ENCODE results near the gene EXOSC2.
"Not testable (repeated sequence)": the region's sequence is repeated elsewhere in the genome, so short reads cannot be mapped to it uniquely, and the experiment has no call there.

EXOSC2 gene

DNA sequence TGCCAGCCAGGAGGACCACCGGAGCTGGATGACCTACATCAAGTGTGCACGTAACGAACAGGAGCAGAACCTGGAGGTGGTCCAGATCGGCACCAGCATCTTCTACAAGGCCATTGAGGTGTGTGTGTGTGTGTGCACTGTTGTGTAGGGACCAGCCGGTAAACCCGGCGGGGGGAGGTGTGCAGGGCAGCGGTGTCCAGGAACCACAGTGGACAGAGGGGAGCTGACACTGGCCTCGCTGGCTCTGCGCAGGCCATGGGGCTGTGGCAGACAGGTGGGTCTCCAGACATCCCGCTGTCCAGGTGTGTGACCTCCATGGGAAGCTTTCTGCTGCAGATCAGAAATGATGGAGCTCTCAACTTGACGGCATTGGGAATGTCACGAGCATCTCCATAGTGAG lies 25.4 kb upstream of the EXOSC2 start:
- DNase-seq (ENCODE audit: low read depth): no peak

DNA sequence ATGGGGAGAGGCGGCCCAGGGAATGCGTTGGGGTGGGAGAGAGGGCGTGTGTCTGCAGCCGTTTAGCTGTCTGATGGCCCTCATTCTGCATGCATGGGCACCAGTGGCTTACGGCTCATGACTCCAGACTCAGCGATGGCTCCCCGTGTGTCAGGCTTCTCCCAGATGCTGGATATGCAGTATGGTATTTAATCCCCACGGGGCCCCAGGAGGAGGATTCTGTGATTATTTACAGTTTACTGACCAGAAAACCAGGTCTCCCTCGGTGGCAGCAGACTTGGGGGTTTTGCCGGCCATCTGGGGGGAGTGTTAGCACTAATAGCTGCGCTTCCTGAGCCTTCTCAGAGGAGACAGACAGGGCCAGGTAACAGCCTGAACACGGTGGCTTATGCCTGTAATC lies 24.9 kb upstream of the EXOSC2 start:
- DNase-seq (ENCODE audit: low read depth): no peak

DNA sequence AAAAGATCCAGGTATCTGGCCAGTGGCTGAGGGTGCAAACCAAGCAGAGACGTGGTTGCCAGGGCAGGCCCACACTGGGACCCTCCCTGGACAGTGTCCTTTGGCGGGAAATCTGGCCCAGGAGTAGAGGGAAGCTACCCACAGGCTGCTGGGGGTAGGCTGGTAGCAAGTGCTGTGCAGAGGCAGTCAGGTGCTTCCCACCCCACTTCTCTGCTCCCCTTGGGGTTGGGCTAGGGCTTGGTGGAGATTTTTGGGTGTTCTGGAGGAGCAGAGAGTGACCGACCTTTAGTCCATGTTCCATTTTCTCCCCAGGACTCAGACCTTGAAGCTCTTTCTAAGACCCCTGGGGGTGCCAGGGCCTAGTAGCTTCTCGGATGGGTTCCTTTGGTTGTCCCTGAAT lies 23.6 kb upstream of the EXOSC2 start:
- no peak for DNase-seq (ENCODE audit: low read depth)

DNA sequence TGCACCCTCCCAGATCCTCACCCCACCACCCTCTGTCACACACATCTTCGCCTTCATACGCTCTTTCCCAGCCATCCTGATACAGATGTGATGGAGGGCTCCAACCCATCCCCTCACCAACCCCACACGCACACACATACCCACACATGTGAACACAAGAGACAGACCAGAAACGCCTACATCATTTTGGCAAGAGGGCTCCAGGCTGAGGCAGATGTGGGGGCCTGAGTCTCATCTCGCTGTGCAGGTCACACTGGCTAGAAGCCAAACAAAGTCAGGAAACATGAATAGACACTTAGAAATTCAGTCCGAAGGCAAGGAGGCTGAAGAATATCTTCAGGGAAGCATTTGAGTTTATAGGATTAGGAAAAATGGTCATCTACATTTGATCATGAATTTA lies 22.9 kb upstream of the EXOSC2 start:
- no peak for DNase-seq (ENCODE audit: low read depth)

DNA sequence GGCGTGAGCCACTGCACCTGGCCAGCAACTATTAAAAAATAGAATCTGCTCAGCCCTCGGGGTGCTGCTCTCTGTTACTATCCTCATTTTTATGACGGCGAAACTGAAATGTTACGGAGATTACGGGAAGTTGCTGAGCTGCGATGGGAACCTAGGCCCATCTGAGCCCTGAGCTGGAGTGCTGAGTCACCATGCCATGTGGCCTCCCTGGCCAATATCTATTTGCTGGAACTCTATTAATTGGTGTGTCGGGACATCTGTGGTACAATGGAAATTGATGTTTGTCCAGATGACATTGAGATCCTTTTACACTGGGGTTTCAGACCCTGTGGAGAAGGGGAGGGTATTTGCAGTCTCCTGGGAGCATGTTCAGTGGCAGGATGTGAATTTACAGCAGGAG lies 21.1 kb upstream of the EXOSC2 start:
- DNase-seq (ENCODE audit: low read depth): no peak

DNA sequence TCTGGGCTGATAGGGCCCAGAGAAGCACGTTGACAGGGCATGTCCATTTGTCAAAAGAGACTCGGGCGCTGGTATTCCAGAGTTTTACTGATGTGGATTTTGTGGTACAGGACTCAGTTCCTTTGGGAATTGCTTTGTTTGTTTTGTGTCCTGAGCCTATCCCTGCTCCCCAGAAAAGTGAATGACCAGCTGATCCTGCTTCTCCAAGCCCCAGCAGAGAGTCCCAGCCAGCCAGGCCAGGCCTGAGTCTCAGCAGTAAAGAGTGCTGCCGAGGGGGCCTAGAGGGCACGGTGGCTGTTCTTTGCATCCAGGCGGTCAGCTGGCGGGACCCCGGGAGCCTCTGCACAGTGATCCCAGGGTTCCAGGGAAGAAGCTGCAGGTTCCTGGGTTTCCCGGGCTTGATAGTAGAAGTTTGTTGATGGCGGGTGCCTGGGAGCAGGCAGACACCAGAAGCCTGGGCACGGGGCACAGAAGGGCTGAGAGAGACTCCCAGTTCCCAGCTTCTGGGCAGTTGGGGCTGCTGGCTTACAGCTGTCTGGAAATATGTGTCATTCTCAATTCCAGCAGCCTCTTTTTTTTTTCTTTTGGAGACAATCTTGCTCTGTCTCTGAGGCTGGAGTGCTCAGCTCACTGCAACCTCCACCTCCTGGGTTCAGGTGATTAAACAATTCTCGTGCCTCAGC lies 20.5 kb upstream of the EXOSC2 start:
- no peak for DNase-seq (ENCODE audit: low read depth)

DNA sequence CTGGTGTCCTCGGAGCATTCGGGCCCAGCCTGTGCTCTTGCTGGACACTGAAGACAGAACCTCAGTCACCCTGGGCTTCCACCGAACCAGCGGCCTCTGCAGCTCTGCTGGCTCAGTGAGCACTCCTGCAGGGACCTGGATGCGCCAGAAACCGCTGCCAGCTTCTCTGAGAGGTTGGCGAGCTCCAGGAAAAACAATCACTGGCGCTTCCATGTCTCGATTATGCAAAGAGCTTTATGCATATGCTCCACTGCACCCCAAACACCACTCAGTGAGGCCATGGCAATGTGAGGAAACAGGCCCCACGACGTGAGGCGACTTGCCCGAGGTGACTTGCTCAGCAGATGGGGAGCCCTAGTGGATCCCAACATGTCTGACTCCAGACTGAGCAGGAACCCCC lies 18.2 kb upstream of the EXOSC2 start:
- no peak for DNase-seq (ENCODE audit: low read depth)

DNA sequence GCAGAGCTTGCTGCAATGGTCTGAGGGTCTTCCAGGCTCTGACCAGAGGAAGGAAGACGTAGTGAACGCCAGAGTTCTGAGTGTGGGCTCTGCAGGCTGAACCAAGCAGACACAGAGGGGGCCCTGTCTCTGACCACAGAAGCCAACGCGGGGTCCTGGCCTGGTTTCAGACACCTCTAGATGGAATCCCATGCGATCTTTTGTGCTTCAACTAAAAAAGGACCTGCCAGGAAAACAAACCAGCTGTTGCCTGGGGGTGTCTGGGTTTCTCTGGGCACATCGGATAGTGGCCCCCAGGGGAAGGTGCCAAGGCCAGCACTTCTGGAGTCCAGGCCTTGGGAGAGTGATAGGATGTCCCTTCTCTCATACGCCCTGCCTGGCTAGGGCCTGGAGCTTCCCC lies 16.3 kb upstream of the EXOSC2 start:
- no peak for DNase-seq (ENCODE audit: low read depth)

DNA sequence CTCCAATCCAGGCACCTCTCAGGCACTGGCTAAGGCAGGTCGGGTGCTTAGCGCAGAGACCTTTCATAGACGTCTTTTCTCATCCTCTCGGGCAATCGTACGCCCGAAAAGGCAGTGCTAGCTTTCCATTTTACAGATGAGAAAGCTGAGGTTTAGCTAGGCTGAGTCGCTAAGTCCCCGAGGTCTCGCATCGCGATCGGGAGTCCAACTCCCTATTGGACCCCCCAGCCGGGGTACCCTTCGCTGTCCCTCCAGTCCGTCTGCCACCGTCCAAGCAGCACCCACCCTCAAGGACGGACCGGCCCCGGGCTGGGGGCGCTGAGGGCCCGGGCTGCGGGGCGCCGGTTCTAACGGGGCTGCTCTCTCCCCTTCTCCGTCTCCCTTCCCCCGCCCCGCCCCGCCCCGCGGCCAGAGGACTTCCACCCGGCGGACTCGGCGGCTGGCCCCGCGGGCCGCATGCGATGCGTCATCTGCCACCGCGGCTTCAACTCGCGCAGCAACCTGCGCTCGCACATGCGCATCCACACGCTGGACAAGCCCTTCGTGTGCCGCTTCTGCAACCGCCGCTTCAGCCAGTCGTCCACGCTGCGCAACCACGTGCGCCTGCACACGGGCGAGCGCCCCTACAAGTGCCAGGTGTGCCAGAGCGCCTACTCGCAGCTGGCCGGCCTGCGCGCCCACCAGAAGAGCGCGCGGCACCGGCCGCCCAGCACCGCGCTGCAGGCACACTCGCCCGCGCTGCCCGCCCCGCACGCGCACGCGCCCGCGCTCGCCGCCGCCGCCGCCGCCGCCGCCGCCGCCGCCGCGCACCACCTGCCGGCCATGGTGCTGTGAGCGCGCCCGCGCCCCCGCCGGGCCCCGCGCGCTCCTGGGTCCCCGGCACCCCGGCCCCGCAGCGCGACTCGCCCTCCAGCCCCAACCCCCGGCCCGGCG lies 12.5 kb upstream of the EXOSC2 start:
- DNase-seq (ENCODE audit: low read depth): no peak

DNA sequence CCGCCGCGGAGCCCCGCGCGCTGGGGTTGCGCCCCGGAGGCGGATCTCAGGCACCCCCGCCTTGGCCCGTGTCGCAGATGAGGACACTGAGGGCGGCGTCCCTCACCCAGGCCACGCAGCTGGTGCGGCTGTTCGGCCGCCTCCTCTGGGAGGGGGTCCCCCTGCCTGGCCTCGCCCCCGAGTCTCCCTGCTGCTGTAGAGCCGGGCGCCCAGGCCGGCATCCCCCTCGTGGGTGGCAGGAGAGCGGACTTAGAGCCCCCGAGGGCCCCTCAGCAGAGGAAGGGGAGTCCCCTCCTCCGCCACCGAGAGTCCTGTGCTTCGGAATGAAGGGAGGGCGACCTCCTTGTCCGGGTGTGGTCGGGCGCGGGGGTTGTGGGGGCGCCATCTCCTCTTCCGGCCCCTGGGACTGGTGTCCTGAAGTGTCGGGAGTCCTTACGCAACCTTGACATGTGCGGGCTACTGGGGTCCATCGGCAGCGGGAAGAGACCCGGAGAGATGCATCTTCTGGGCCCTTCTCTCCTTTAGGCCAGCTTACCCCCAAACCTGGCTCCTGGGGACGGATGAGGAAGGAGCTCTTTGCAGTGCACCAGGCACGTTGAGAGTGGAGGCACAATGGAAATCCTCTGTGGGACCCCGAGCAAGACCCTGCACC lies 11.7 kb upstream of the EXOSC2 start:
- no peak for DNase-seq (ENCODE audit: low read depth)

DNA sequence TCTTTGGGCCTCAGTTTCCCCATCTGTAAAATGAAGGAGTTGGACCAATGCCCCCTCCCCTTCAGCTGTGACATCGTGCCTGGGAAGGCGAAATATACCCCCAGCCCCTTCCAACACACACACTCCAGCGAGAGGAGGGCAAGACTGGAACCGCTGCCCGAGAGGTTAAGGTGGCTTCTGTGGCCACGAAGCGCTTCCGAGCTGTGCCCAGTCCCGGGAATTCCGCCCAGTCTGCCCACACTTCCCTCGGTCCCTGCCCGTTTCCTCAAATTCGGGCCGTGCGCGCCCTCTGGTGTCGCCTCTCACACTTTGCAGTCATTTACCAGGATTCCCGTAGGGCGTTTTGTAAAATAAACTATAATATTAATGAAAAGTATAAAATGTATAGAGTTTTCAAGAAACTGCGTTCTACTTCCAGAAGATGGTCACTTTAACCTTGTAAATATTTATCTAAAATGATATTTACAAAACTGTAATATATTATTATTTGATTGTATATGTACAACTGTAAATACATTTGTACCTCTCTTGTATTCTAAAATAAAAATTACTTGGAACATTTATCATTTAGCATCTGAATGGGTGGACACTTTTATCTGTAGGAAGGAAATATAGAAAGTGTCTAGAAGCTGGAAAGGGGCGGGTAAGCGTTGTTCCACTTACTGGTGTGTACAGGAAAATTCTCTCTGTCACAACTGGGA lies 11.0 kb upstream of the EXOSC2 start:
- DNase-seq (ENCODE audit: low read depth): no peak

DNA sequence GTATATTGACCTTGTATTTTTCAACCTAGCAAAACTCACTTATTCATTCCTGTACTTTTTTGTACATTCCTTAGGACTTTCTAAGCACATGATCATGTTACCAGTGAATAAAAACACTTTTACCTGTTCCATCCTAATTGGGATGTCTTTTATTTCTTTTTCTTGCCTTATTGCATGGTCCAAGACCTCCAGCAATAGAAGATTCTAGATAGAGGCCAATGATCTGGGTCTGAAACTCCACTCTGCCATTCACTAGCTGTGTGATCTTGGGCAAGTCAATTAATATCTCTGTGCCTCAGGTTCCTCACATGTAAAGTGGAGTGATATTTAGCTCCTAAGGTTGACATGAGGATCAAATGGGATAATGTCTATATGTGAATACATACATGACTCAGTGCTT lies 8.5 kb upstream of the EXOSC2 start:
- no peak for DNase-seq (ENCODE audit: low read depth)

DNA sequence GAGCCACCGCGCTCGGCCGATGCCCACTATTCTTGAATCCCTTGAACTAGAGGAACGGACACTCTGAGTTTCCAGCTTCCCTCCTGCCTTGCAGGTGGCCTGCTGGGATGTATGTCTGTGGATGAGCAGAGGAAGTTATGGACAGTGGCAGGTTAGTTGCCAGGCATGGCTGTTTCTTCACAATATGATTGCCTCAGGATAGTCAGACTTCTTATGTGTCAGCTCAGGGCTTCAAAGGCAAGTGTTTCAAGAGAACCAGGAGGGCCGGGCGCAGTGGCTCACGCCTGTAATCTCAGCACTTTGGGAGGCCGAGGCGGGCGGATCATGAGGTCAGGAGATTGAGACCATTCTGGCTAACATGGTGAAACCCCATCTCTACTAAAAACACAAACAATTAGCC lies 7.6 kb upstream of the EXOSC2 start:
- not testable (repeated sequence) for DNase-seq (ENCODE audit: low read depth)

DNA sequence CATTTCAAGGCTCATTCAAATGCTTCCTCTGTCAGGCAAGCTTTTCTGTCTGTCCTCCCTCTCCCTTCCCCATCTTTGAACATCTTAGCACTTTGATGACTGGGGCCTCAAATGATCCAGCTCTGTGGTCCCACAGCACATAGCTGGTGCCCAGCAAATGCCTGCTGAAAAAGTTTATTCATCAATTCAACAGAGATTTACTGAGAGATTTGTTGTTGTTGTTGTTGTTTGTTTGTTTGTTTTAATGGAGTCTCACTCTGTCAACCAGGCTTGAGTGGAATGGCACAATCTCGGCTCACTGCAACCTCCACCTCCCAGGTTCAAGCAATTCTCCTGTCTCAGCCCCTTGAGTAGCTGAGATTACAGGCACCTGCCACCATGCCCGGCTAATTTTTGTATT lies 6.0 kb upstream of the EXOSC2 start:
- no peak for DNase-seq (ENCODE audit: low read depth)

DNA sequence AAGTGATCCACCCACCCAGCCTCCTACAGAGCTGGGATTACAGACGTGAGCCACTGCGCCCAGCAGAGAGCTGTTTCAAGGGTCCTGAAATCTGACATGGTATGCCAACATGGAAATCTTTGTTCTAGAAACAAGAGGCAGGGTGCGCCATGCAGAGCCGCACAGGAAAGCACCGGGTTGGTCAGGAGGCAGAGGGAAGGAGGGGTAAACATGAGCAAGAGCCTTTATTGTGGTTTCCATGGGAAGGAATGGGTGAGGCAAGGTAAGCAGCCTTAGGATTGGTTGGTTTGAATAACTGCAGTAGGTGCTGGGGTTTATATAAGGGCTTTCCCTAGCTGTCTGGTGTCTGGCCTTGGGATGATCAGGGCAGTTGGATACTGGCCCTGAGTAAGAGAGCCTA lies 5.5 kb upstream of the EXOSC2 start:
- no peak for DNase-seq (ENCODE audit: low read depth)

DNA sequence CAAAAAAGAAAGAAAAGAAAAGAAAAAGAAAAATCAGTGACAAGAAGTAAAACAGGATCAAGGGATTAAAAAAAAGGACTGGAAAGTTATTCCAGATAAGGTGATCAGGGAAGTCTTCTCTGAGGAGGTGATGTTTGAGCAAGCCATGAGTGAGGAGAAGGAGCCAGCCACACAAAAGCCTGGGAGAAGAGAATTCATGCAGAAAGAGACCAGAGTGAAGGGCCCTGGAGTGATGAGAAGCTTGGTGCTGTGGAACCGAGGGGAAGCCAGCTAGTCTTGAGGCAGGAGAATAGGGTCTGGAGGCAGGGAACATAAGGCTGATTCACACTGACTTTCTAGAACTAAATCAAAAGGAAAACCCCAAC lies 4.0 kb upstream of the EXOSC2 start:
- no peak for DNase-seq (ENCODE audit: low read depth)

DNA sequence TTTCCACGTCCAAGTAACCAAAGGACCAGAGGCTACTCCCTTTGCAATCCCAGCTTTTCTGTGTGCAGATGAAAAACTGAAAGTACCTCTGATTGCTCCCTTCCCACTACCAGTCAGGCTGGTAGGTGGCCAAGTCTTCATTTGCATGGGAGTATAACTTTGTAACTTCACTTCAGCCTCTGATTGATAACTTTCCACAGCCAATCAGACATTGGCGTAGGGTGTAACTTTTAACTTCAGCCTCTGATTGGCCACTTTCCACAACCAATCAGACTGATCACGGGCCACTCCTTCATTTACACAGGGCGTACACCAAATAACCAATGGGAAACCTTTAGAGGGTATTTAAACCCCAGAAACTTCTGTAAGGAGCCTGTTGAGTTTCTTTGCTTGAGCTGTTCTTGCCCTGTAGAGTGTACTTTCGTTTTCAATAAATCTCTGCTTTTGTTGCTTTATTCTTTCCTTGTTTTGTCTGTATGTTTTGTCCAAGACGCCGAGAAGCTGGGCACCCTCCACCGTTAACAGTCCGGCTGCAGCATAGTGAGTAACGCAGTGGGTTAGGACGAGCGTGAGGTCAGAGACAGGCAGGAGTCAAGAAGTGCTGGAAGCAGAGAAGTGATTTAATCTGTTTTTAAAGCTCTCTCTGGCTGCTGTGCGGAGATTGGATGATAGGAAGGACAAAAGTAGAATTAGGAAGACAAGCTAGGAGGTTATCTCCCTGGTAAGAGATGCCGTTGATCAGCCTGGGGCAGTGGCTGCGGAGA lies 3.5 kb upstream of the EXOSC2 start:
- peak; percentile 77 for DNase-seq (ENCODE audit: low read depth)

DNA sequence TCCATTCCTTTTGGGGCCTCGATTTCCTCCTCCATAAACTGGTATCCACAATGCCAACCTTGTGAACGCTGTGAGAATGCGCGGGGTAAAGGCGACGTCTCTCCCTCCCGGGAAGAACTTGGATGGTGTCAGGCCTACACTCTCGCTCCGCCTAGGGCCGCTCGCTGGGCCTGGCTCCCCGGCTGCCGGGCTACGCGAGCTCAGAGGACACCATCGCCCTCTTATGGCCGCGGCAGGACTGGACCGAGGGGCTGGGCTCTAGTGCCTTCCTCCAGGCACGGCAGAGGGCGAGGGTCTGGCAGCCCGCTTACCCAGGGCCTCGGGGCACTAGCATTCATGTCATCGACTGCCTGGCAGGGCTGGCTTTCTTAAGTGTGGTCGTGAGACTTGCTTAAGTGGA lies 1.3 kb upstream of the EXOSC2 start:
- DNase-seq (ENCODE audit: low read depth): no peak

DNA sequence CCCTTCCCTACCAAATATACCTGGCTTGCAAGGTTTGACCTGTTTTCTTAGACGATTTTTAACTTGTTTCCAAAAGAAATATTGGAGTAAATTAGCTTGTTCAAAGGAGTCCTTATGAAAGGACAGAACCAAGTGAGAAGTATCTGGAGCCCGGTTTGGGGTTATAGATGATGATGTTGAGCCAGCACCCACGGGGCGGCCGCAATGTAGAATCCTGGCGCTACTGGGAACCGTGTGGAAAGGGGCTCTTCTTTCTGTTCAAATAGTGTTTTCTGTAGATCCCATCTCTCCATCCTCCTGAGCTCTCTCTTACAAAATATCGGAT lies 517 bp upstream of the EXOSC2 start:
- DNase-seq (ENCODE audit: low read depth): no peak

DNA sequence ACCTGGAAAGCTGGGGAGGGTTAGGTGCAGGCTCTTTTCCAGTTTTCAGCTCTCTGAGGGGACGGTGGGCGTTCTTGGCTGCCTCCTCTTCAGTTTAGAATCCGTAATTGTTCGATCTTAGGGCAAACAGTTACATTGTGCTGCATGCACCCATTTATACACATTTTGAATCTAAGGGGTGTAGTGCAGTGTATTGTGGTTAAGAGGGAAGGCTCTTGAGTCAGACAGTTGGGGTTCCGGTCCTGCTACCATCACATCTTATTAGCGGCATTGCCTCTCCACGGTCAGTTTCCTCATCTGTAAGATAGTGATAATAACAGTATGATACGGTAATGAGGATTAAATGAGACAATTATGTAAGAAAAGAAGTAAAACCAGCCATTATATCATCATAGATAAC lies 625 bp downstream of the EXOSC2 start:
- no peak for DNase-seq (ENCODE audit: low read depth)

DNA sequence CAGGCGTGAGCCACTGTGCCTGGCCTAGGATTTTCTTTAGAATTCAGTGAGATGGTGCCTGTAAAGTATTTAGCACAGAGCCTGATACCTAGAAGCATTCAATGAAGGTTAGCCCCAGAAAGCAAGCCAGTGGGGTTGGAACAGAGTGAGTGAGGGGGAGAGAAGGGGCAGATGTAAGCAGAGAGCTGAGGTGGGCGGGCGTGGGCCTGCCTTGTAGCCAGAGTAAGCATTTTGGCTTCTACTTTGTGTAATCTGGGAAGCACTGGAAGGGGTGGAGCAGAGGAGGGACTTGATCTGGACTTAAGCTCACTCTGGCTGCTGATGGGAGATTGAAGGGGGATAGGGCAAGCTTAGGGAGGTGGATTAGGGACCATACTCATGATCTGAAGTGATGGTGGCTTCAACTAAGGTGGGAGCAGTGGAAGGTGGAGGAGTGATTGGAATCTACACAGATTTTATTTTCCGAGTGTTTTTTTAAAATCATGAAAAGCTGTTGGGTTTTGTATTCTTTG lies 2.6 kb downstream of the EXOSC2 start:
- DNase-seq (ENCODE audit: low read depth): no peak

DNA sequence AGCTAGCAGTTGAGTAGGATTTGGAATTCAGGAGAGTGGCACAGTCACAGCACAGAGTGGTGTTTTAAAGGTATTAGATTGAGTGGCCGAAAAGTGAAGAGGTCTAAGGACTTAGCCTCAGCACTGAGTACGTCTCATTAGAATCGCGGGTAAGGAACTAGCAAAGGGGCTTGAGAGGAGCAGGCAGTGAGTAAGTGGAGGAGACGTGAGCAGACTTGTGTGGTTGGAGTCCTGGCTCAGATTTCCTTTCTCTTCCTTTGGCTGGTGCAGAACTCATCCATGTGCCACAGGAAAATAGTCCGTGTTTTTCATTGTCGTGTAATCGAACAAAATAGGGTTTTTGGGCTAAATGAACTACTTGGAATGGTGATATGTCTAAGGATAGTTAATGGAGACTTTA lies 3.4 kb downstream of the EXOSC2 start:
- no peak for DNase-seq (ENCODE audit: low read depth)
